Activated B cell treated with CpG ODN at 0.5 μM for 24 hours (primary cell): ENCODE measurements around the gene UQCRHL. TPM values are rescaled to one million over a fixed set of nuclear protein-coding genes. Genes with fewer than 3 reads are reported as not detected.

ENCODE experiments used
- ATAC-seq: fragments of 200-7000 bp; cut with Tn5 transposase; one replicate; pipeline ENCODE4 v1.10.0; 2021; ENCODE audit warnings: low read depth, mild to moderate bottlenecking, moderate library complexity
- CTCF ChIA-PET: fragments of 350-600 bp; sonication (Branson Sonifier 250); formaldehyde crosslinking; loops from one replicate; lab custom pipeline; 2021; ENCODE audit warnings: antibody characterized with exemption; lab: Charles Lee
- POLR2A ChIA-PET: fragments of 350-600 bp; sonication (Branson Sonifier 250); formaldehyde crosslinking; loops from one replicate; lab custom pipeline; 2021; ENCODE audit warnings: antibody characterized with exemption; lab: Charles Lee
- DNase-seq: peaks from one replicate; pipeline ENCODE4 v3.0.0; 2022
- H3K27ac Mint-ChIP-seq: one replicate; pipeline ENCODE4 v1.8.0; 2020; ENCODE audit warnings: mixed read lengths
- H3K27me3 Mint-ChIP-seq: one replicate; pipeline ENCODE4 v1.8.0; 2021; ENCODE audit warnings: mixed read lengths
- H3K36me3 Mint-ChIP-seq: one replicate; pipeline ENCODE4 v1.8.0; 2021; ENCODE audit warnings: low read depth, mixed read lengths
- H3K4me1 Mint-ChIP-seq: one replicate; pipeline ENCODE4 v1.8.0; 2021; ENCODE audit warnings: mixed read lengths
- H3K4me3 Mint-ChIP-seq: one replicate; pipeline ENCODE4 v1.8.0; 2020; ENCODE audit warnings: mild to moderate bottlenecking, mixed read lengths
- H3K9me3 Mint-ChIP-seq: one replicate; pipeline ENCODE4 v1.8.0; 2020; ENCODE audit warnings: mixed read lengths
- intact Hi-C: fragments of 100-400 bp; cut with micrococcal nuclease; formaldehyde crosslinking; loops from one replicate; pipeline ENCODE4 v1.15.1; 2024
- total RNA-seq: library from RNA; stranded (reverse); gene quantifications from 2 replicates; pipeline ENCODE4 v1.2.3, GENCODE V29; 2022
- TF ChIP-seq, protein P1 (sequence below): fragments of 200-600 bp; IDR thresholded peaks from one replicate; pipeline ENCODE4 v1.8.0; 2022; ENCODE audit warnings: antibody characterized with exemption, mild to moderate bottlenecking

The UQCRHL gene
- total RNA-seq, 1 donor from 2014 or later, result 1.9 TPM

DNA sequence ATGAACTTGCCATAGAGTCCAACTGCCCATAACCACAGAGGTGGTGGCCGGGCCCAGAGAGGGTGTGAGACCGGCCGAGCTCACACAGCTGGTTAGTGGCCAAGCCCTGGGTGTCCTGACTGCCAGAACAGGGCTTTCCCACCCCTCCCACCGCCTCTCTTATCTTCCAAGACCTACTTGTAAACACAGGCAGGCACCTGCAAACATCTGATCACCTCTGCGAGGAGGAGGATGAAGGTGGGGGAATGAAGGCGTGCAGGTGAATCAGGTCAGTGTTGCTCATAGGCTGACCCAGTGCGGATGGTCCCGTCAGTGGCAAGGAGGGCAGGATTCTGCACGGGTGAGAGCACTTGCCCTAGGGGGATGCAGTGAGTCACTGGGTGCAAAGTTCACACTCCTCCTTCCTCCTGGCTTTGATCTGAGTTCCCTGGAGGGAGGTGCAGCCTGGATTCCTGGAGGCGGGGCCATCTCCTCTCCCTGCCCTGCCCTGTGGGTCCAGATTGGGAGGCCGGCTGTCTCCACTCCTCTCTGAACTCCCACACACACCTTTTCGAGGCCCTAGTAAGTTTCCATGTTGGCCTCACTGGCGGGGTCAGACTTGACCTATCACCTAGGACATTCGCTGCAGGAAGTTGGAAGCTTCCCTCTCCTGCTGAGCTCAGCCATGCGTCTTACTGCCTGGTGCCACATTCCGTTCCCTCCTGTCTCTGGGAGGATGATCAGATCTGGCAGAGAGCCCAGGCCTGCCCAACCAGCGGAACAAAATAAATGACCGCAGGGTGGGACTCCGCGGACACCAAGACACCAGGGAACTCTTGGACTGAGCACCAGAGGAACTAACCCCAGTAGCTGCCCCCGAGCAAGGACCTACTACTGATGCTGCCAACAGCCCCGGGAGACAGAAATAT is 7.3 kb downstream of the UQCRHL start:
- ATAC-seq (no peak), DNase-seq (no peak)
- Mint-ChIP-seq H3K4me3 (no peak overlapping the region), H3K4me1 (peaks cover 7% of the 10 kb centered on the region), H3K36me3 (no peaks in the 10 kb centered on the region), H3K27me3 (peaks cover 5% of the 10 kb centered on the region), H3K9me3 (no peaks in the 10 kb centered on the region), H3K27ac (no peak overlapping the region)
- ChIA-PET CTCF (interaction anchor here (1.0 kb wide), 1 partner anchor 125 kb away, joined by 3 read pairs; no protein-coding TSS in a partner anchor), POLR2A (no interaction called here)
- TF ChIP-seq, protein P1, sequence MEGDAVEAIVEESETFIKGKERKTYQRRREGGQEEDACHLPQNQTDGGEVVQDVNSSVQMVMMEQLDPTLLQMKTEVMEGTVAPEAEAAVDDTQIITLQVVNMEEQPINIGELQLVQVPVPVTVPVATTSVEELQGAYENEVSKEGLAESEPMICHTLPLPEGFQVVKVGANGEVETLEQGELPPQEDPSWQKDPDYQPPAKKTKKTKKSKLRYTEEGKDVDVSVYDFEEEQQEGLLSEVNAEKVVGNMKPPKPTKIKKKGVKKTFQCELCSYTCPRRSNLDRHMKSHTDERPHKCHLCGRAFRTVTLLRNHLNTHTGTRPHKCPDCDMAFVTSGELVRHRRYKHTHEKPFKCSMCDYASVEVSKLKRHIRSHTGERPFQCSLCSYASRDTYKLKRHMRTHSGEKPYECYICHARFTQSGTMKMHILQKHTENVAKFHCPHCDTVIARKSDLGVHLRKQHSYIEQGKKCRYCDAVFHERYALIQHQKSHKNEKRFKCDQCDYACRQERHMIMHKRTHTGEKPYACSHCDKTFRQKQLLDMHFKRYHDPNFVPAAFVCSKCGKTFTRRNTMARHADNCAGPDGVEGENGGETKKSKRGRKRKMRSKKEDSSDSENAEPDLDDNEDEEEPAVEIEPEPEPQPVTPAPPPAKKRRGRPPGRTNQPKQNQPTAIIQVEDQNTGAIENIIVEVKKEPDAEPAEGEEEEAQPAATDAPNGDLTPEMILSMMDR, result no peak
- intact Hi-C loops, result no loop called here

DNA sequence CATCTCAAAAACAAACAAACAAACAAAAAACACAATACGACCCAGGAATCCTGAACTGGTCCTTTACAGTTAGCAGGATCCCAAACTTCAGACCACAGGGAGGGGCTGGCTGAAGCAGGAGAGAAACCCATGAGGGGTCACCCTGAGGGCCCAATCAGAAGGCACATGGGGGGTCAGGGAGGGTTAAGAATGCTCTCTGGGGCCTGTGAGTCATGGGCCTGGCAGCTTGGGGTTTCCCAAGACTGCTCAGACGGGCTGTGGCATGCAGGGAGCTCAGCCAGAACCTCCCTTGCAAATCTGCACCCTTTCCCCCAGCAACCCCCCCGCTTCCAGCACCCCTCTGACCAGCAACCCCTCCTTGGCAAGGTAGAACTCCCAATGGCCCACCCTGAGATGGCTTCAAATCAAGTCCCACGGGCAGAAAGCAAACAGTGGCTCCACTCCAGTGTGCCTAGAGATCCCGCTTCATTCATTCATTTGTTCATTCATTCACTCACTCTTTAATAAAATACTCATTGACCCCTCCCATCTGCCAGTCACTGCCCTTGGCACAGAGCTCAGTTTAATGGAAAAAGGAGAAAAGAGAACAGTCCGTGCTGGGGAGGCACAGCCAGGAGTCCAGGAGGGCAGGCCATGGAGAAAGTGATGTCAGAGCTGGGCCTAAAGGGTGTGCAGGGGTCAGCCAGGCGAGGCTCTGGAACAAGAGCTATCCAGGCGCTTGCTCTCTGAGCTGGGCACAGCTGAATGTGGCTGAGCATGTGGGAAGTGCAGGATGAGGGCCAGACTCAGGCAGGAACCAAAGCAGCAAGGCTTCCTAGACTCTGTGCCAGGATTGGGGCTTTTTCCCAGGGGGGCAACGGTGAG is 8.2 kb downstream of the UQCRHL start:
- TF ChIP-seq, protein P1, result no peak
- peaks cover 7% of the 10 kb centered on the region for H3K4me1 Mint-ChIP-seq
- H3K36me3 Mint-ChIP-seq, result no peaks in the 10 kb centered on the region
- no peaks in the 10 kb centered on the region for H3K9me3 Mint-ChIP-seq
- peaks cover 5% of the 10 kb centered on the region for H3K27me3 Mint-ChIP-seq
- H3K27ac Mint-ChIP-seq, result peak overlapping the region; percentile 35
- H3K4me3 Mint-ChIP-seq, result no peak overlapping the region
- CTCF ChIA-PET, result interaction anchor here (1.0 kb wide), 1 partner anchor 126 kb away, joined by 3 read pairs; no protein-coding TSS in a partner anchor
- peak; percentile 20 for DNase-seq
- intact Hi-C loops, result no loop called here
- POLR2A ChIA-PET, result interaction anchor here (0.5 to 1.1 kb wide), 2 partner anchors 19 to 175 kb away, joined by 3 to 4 read pairs; no protein-coding TSS in a partner anchor
- peak; percentile 90 for ATAC-seq

DNA sequence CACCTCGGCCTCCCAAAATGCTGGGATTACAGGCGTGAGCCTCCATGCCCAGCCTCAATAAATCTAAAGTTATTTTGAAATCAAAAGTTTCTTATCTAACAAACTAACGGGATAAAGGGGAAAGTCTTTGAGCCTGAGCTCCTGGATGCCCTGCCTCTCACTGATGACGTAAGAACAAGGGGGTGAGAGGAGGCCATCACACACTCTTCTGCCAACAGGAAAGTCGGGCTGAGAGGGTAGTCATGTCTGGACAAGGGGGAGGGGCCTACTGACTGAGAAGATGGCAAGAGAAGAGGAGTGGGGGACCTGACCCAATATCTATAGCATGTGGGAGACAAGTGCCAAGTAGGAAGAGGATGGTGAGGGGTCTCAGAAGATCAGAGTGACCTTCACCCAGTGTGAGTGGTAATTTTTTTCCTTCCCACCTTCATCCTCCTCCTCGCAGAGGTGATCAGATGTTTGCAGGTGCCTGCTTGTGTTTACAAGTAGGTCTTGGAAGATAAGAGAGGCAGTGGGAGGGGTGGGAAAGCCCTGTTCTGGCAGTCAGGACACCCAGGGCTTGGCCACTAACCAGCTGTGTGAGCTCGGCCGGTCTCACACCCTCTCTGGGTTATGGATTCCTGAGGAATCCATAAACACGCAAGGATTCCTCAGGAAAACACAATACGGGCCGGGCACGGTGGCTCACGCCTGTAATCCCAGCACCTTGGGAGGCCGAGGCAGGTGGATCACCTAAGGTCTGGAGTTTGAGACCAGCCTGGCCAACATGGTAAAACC is 9.6 kb downstream of the UQCRHL start:
- ATAC-seq (no peak), DNase-seq (no peak)
- CTCF ChIA-PET, result no interaction called here
- intact Hi-C loops, result no loop called here
- peaks cover 7% of the 10 kb centered on the region for H3K4me1 Mint-ChIP-seq
- TF ChIP-seq, protein P1, result no peak
- no peak overlapping the region for H3K27ac Mint-ChIP-seq
- H3K9me3 Mint-ChIP-seq, result no peaks in the 10 kb centered on the region
- H3K36me3 Mint-ChIP-seq, result no peaks in the 10 kb centered on the region
- POLR2A ChIA-PET, result no interaction called here
- peaks cover 5% of the 10 kb centered on the region for H3K27me3 Mint-ChIP-seq
- H3K4me3 Mint-ChIP-seq, result no peak overlapping the region

DNA sequence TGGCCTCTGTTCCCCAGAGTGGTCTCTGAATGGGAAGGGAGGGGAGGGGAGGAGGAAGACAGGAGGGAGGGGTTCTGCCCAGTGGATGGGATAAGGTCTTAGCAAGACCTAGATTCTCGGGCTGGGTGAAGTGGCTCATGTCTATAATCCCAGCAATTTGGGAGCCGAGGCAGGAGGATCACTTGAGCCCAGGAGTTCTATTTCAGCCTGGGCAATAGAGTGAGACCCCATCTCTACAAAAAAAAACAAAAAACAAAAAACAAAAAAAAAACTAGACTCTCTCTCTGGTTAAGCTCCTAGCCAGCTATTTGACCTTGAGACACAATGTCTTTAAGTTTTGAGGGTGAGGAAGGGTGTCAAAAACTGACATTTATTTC is 11.4 kb downstream of the UQCRHL start:
- H3K4me1 Mint-ChIP-seq, result peaks cover 9% of the 10 kb centered on the region
- H3K27ac Mint-ChIP-seq, result no peak overlapping the region
- intact Hi-C loops, result no loop called here
- CTCF ChIA-PET, result no interaction called here
- ATAC-seq (no peak), DNase-seq (no peak)
- POLR2A ChIA-PET, result no interaction called here
- H3K4me3 Mint-ChIP-seq, result no peak overlapping the region
- TF ChIP-seq, protein P1, result no peak
- peaks cover 7% of the 10 kb centered on the region for H3K27me3 Mint-ChIP-seq
- no peaks in the 10 kb centered on the region for H3K36me3 Mint-ChIP-seq
- H3K9me3 Mint-ChIP-seq, result no peaks in the 10 kb centered on the region
